Activated T-helper 1 cell treated with anti-CD3 and anti-CD28 coated beads, Interleukin-2, amount 50 U/mL, for 16 hours (primary cell): ENCODE measurements around the gene TBC1D16.
"Not testable (repeated sequence)": the region's sequence is repeated elsewhere in the genome, so short reads cannot be mapped to it uniquely, and the experiment has no call there.

Experiments used
- DNase-seq, 2 donors: peaks; one replicate each; pipeline ENCODE4 v3.0.0-alpha.2; 2020; ENCODE audit warnings: low read depth in 1 of 2, low spot score in 1 of 2

The TBC1D16 gene

GRCh38 chr17:80051681-80052080, 16.0 kb upstream of the TBC1D16 start:
- DNase-seq, result no peak

GRCh38 chr17:80050706-80051105, 15.0 kb upstream of the TBC1D16 start:
- DNase-seq, result no peak

GRCh38 chr17:80049986-80050385, 14.3 kb upstream of the TBC1D16 start:
- no peak for DNase-seq

- no peak for DNase-seq
Observed at GRCh38 chr17:80047176-80047575, 11.5 kb upstream of the TBC1D16 start.

GRCh38 chr17:80046709-80047108, 11.0 kb upstream of the TBC1D16 start:
- DNase-seq, result not testable (repeated sequence)

GRCh38 chr17:80045703-80046102, 10.0 kb upstream of the TBC1D16 start:
- no peak for DNase-seq

GRCh38 chr17:80043963-80044362, 8.3 kb upstream of the TBC1D16 start:
- no peak for DNase-seq

GRCh38 chr17:80036715-80037477, 1.2 kb upstream of the TBC1D16 start:
- DNase-seq, result no peak

- DNase-seq, result peak; percentile 59 to 63
Observed at GRCh38 chr17:80035937-80036714, 454 bp upstream of the TBC1D16 start, which contains the start of gene CCDC40. CCDC40 (plus strand) TSS chr17:80036642; CDS start chr17:80036663, 21 bp downstream.

- peak; percentile 4 to 17 for DNase-seq
Observed at GRCh38 chr17:80034791-80035686, 633 bp downstream of the TBC1D16 start.

GRCh38 chr17:80033840-80034239, 1.8 kb downstream of the TBC1D16 start:
- no peak for DNase-seq

- no peak for DNase-seq
Observed at GRCh38 chr17:80032614-80033171, 3.0 kb downstream of the TBC1D16 start.

- no peak for DNase-seq
Observed at GRCh38 chr17:80031691-80032430, 3.8 kb downstream of the TBC1D16 start.

GRCh38 chr17:80030730-80031410, 4.8 kb downstream of the TBC1D16 start:
- DNase-seq, result no peak

- no peak for DNase-seq
Observed at GRCh38 chr17:80029258-80029974, 6.3 kb downstream of the TBC1D16 start.

GRCh38 chr17:80028030-80028429, 7.6 kb downstream of the TBC1D16 start:
- DNase-seq, result no peak

GRCh38 chr17:80027043-80027435, 8.6 kb downstream of the TBC1D16 start:
- no peak for DNase-seq

- no peak for DNase-seq
Observed at GRCh38 chr17:80026359-80027042, 9.2 kb downstream of the TBC1D16 start.
